Measurements from ENCODE around the gene TRAK2. TPM values are rescaled to one million over a fixed set of nuclear protein-coding genes. Genes with fewer than 3 reads are reported as not detected.

Gene TRAK2
- total and polyA plus RNA-seq, 2 experiments from 2014 or later, result 9.2 to 26.7 TPM

DNA sequence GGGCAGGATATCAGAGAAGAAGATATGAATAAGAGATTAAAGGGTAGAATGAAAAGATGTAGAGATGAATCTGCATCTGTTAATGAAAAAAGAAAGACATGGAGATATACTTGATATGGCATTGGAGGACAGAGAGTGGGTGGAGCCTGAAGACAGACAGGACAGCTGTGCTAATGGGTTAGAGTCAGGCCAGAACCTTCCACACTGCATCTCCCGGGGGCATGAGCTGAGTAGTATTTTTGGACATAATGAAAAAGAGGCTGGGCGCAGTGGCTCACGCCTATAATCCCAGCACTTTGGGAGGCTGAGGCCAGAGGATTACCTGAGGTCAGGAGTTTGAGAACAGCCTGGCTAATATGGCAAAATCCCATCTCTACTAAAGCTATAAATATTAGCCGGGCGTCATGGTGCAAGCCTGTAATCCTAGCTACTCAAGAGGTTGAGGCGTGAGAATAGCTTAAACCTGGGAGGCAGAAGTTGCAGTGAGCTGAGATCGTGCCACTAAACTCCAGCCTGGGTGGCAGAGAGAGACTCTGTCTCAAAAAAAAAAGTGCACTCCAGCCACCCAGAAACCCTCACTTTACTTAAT lies 105.5 kb downstream of the TRAK2 start:
- no peaks in the 10 kb centered on the region for H3K9me2 ChIP-seq (replicated peaks; ENCODE audit: insufficient read depth)
- no peaks in the 10 kb centered on the region for H3K79me2 ChIP-seq
- no peaks in the 10 kb centered on the region for H3K36me3 ChIP-seq (replicated peaks; ENCODE audit: insufficient read depth, low read depth)
- TF ChIP-seq, protein P1, sequence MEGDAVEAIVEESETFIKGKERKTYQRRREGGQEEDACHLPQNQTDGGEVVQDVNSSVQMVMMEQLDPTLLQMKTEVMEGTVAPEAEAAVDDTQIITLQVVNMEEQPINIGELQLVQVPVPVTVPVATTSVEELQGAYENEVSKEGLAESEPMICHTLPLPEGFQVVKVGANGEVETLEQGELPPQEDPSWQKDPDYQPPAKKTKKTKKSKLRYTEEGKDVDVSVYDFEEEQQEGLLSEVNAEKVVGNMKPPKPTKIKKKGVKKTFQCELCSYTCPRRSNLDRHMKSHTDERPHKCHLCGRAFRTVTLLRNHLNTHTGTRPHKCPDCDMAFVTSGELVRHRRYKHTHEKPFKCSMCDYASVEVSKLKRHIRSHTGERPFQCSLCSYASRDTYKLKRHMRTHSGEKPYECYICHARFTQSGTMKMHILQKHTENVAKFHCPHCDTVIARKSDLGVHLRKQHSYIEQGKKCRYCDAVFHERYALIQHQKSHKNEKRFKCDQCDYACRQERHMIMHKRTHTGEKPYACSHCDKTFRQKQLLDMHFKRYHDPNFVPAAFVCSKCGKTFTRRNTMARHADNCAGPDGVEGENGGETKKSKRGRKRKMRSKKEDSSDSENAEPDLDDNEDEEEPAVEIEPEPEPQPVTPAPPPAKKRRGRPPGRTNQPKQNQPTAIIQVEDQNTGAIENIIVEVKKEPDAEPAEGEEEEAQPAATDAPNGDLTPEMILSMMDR (IDR thresholded peaks at IDR 0.05; ENCODE audit: poor library complexity), result no peak
- TF ChIP-seq EZH2phosphoT487 (IDR thresholded peaks at IDR 0.05; ENCODE audit: low read depth, severe bottlenecking, unreplicated experiment) (no peak), EZH2 (IDR thresholded peaks at IDR 0.05; ENCODE audit: borderline replicate concordance) (no peak)
- H4K20me1 ChIP-seq (ENCODE audit: insufficient read depth, poor library complexity, severe bottlenecking), result no peaks in the 10 kb centered on the region
- no peaks in the 10 kb centered on the region for H3K9me3 ChIP-seq (ENCODE audit: low read depth)
- H3K27me3 ChIP-seq, result no peaks in the 10 kb centered on the region
- H2AFZ ChIP-seq, result no peak overlapping the region
- no peak overlapping the region for H3K4me2 ChIP-seq
- 86% methylated on average over 7 of the region's 7 CpGs for WGBS (ENCODE audit: low lambda C conversion rate, missing lambda C conversion rate)
- no peak for DNase-seq (ENCODE audit: low spot score)
- H3K4me1 ChIP-seq (ENCODE audit: insufficient read depth), result no peaks in the 10 kb centered on the region
- H3K4me3 ChIP-seq, result no peak overlapping the region
- H3K27ac ChIP-seq, result no peak overlapping the region

DNA sequence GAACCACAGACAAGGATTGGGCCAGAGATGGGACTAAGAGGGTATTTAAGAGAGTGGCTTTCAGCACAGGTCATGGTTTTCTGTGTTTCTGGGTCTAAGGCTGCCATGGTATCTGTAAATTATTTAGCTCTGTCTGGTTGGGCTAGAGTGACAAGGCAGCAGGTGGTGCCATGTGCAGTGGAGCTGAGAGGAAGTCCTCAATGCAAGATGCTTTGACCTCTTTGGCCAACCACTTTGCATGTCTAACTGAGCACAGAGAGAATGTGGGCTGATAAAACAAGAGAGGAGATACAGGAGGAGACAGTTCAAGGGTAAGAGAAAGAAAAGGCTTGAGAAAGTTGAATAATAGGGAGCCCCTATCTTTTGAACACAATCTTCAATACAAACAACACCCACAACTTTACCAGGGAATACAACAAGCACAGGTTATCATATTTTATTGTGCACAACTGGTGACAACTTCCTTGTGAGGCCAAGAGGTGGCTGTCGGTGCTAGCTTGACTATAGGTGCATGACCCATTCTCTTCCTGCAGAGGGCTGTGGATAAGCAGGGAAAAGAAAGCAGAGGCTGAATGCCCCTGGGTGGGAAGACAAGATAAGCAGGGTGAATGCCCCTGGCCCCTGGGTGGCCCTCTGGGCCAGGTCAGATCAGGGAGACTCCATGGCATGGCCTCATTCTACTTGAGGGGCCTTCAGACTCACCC lies 106.4 kb downstream of the TRAK2 start:
- H3K79me2 ChIP-seq, result no peaks in the 10 kb centered on the region
- DNase-seq (ENCODE audit: low spot score), result no peak
- no peaks in the 10 kb centered on the region for H3K4me1 ChIP-seq (ENCODE audit: insufficient read depth)
- no peaks in the 10 kb centered on the region for H3K9me2 ChIP-seq (replicated peaks; ENCODE audit: insufficient read depth)
- no peaks in the 10 kb centered on the region for H4K20me1 ChIP-seq (ENCODE audit: insufficient read depth, poor library complexity, severe bottlenecking)
- TF ChIP-seq EZH2 (IDR thresholded peaks at IDR 0.05; ENCODE audit: borderline replicate concordance) (no peak), EZH2phosphoT487 (IDR thresholded peaks at IDR 0.05; ENCODE audit: low read depth, severe bottlenecking, unreplicated experiment) (no peak)
- TF ChIP-seq, protein P1 (IDR thresholded peaks at IDR 0.05; ENCODE audit: poor library complexity), result no peak
- H2AFZ ChIP-seq, result no peak overlapping the region
- H3K27ac ChIP-seq, result no peak overlapping the region
- H3K4me2 ChIP-seq, result no peak overlapping the region
- no peaks in the 10 kb centered on the region for H3K36me3 ChIP-seq (replicated peaks; ENCODE audit: insufficient read depth, low read depth)
- no peak overlapping the region for H3K4me3 ChIP-seq
- no peaks in the 10 kb centered on the region for H3K27me3 ChIP-seq
- WGBS (ENCODE audit: low lambda C conversion rate, missing lambda C conversion rate), result 67% methylated on average over 1 of the region's 1 CpG
- H3K9me3 ChIP-seq (ENCODE audit: low read depth), result no peaks in the 10 kb centered on the region

GRCh38 chr2:201343559-201343958 lies 107.7 kb downstream of the TRAK2 start:
- TF ChIP-seq EZH2 (IDR thresholded peaks at IDR 0.05; ENCODE audit: borderline replicate concordance), result no peak
- TF ChIP-seq EZH2phosphoT487 (IDR thresholded peaks at IDR 0.05; ENCODE audit: low read depth, severe bottlenecking, unreplicated experiment), result no peak
- TF ChIP-seq, protein P1 (IDR thresholded peaks at IDR 0.05; ENCODE audit: poor library complexity), result no peak
- 93% methylated on average over 2 of the region's 2 CpGs for WGBS (ENCODE audit: low lambda C conversion rate, missing lambda C conversion rate)

More at GRCh38 chr2:201343559-201343958, 107.7 kb downstream of the TRAK2 start:
- no peak overlapping the region for H3K4me2 ChIP-seq
- H3K9me2 ChIP-seq (replicated peaks; ENCODE audit: insufficient read depth), result no peaks in the 10 kb centered on the region
- no peaks in the 10 kb centered on the region for H3K4me1 ChIP-seq (ENCODE audit: insufficient read depth)
- H3K9me3 ChIP-seq (ENCODE audit: low read depth), result no peaks in the 10 kb centered on the region
- no peaks in the 10 kb centered on the region for H3K36me3 ChIP-seq (replicated peaks; ENCODE audit: insufficient read depth, low read depth)
- H3K4me3 ChIP-seq, result no peak overlapping the region
- no peaks in the 10 kb centered on the region for H4K20me1 ChIP-seq (ENCODE audit: insufficient read depth, poor library complexity, severe bottlenecking)
- H2AFZ ChIP-seq, result no peak overlapping the region
- DNase-seq (ENCODE audit: low spot score), result no peak
- H3K27ac ChIP-seq, result no peak overlapping the region
- no peaks in the 10 kb centered on the region for H3K79me2 ChIP-seq
- no peaks in the 10 kb centered on the region for H3K27me3 ChIP-seq

All from hepatocyte (in vitro differentiated cells).